AG04450 (cell line): Measurements from ENCODE around the gene KRTAP5-3. TPM values are rescaled to one million over a fixed set of nuclear protein-coding genes. Genes with fewer than 3 reads are reported as not detected.

Experiments
- CTCF ChIA-PET: fragments of 300-600, 350-600 bp; formaldehyde crosslinking; extraction: SDS; loops from one replicate; lab custom pipeline; 2022; ENCODE audit warnings: antibody characterized with exemption, inconsistent platforms; lab: Charles Lee
- POLR2A ChIA-PET: fragments of 350-600 bp; formaldehyde crosslinking; extraction: SDS; loops from one replicate; lab custom pipeline; 2021; ENCODE audit warnings: antibody characterized with exemption, inconsistent platforms; lab: Yijun Ruan, JAX
- DNase-seq: peaks from one replicate; pipeline ENCODE4 v3.0.0-alpha.2; 2011; ENCODE audit warnings: low read depth, low spot score
- H3K27ac ChIP-seq: one replicate; pipeline ENCODE4 v1.5.1; 2012; ENCODE audit warnings: low read depth, low read length, control low read depth
- H3K27me3 ChIP-seq: one replicate; pipeline ENCODE4 v1.6.0; 2012; ENCODE audit warnings: low read length; ENCODE audit not compliant: control insufficient read depth, insufficient read depth
- H3K4me3 ChIP-seq: 2 replicates; pipeline ENCODE4 v1.5.1; 2011; ENCODE audit warnings: mild to moderate bottlenecking, low read depth, low read length, control low read depth
- H3K9me3 ChIP-seq: 2 replicates; pipeline ENCODE4 v1.5.1; 2012; ENCODE audit warnings: low read length; ENCODE audit not compliant: control insufficient read depth, insufficient read depth
- CTCF ChIP-seq: IDR thresholded peaks from 2 replicates; pipeline ENCODE4 v1.5.1; 2011; ENCODE audit warnings: low read depth, low read length, control low read depth, inconsistent platforms
- polyA plus RNA-seq: library from polyadenylated mRNA; depleted of rRNA; stranded (reverse); fragments of >200 nt; gene quantifications from 2 replicates; pipeline ENCODE4 v1.2.3, GENCODE V29; 2011

Gene KRTAP5-3
- polyA plus RNA-seq, 1 experiment: not detected

GRCh38 chr11:1570896-1571759 lies 37.1 kb downstream of the KRTAP5-3 start:
- Histone ChIP-seq H3K9me3 (no peaks in the 10 kb centered on the region; the same call in 1 of the 2 replicates), H3K4me3 (peak overlapping the region; percentile 61), H3K27ac (no peak overlapping the region), H3K27me3 (peaks cover 25% of the 10 kb centered on the region)
- CTCF ChIA-PET: interaction anchor here (1.4 kb wide), 1 partner anchor 24 kb away, joined by 8 read pairs; no protein-coding TSS in a partner anchor
- POLR2A ChIA-PET: no interaction called here
- no peak for TF ChIP-seq CTCF
- no peak for DNase-seq

- no peak overlapping the region for H3K27ac ChIP-seq
- peak overlapping the region; percentile 61 for H3K4me3 ChIP-seq
- ChIA-PET POLR2A (no interaction called here), CTCF (no interaction called here)
- H3K9me3 ChIP-seq: no peaks in the 10 kb centered on the region; the same call in 1 of the 2 replicates
- no peak for DNase-seq
- H3K27me3 ChIP-seq: peaks cover 25% of the 10 kb centered on the region
- TF ChIP-seq CTCF: no peak
Observed at GRCh38 chr11:1570531-1570895, 37.8 kb downstream of the KRTAP5-3 start.

- ChIA-PET POLR2A (interaction anchor here (1.0 kb wide), 1 partner anchor 12 kb away, joined by 4 read pairs; no protein-coding TSS in a partner anchor), CTCF (interaction anchor here (1.0 to 1.4 kb wide), 2 partner anchors 23 to 83 kb away, joined by 3 to 5 read pairs; no protein-coding TSS in a partner anchor)
- no peak overlapping the region for H3K4me3 ChIP-seq
- no peak for TF ChIP-seq CTCF
- no peaks in the 10 kb centered on the region; the same call in 1 of the 2 replicates for H3K9me3 ChIP-seq
- H3K27me3 ChIP-seq: peaks cover 23% of the 10 kb centered on the region
- DNase-seq: no peak
- H3K27ac ChIP-seq: no peak overlapping the region
Observed at GRCh38 chr11:1570001-1570453, 38.2 kb downstream of the KRTAP5-3 start.

- peaks cover 19% of the 10 kb centered on the region for H3K27me3 ChIP-seq
- no peak overlapping the region for H3K27ac ChIP-seq
- no peaks in the 10 kb centered on the region; the same call in 1 of the 2 replicates for H3K9me3 ChIP-seq
- TF ChIP-seq CTCF: no peak
- ChIA-PET CTCF (interaction anchor here (1.0 to 1.4 kb wide), 2 partner anchors 23 to 84 kb away, joined by 3 to 5 read pairs; no protein-coding TSS in a partner anchor), POLR2A (interaction anchor here (1.0 kb wide), 1 partner anchor 11 kb away, joined by 4 read pairs; no protein-coding TSS in a partner anchor)
- no peak for DNase-seq
- no peak overlapping the region for H3K4me3 ChIP-seq
Observed at GRCh38 chr11:1569251-1569780, 38.9 kb downstream of the KRTAP5-3 start.
